Endothelial cell of umbilical vein (primary cell): ENCODE data around the gene SLC15A3. TPM values are rescaled to one million over a fixed set of nuclear protein-coding genes. Genes with fewer than 3 reads are reported as not detected.
A peak's percentile ranks its signal among the peaks of the same experiment; 100 is the strongest.

Experiments used
- BruUV-seq: library from RNA; stranded (reverse); fragments of 400-500 nt; replicated peaks from 2 replicates; lab custom pipeline; 2021; lab: Mats Ljungman, UMichigan
- CTCF ChIA-PET: fragments of 300-600, 350-600 bp; sonication (Branson Sonifier 250); formaldehyde crosslinking; loops from one replicate; lab custom pipeline; 2021; ENCODE audit warnings: antibody characterized with exemption, inconsistent platforms; lab: Charles Lee
- POLR2A ChIA-PET: fragments of 300-600, 350-600 bp; sonication (Branson Sonifier 250); formaldehyde crosslinking; loops from one replicate; lab custom pipeline; 2021; ENCODE audit warnings: antibody characterized with exemption, inconsistent platforms; lab: Charles Lee
- DNase-seq: peaks from one replicate; pipeline ENCODE4 v3.0.0-alpha.2; 2011; ENCODE audit warnings: low read depth, low spot score
- FAIRE-seq: peaks from 2 replicates; lab custom pipeline; 2011; peaks lifted over from hg19 to GRCh38; lab: Jason Lieb, UNC
- H2AFZ ChIP-seq: 2 replicates; pipeline ENCODE4 v1.6.0; 2012; ENCODE audit warnings: low read depth, low read length, control low read depth, inconsistent platforms
- H3K27ac ChIP-seq: 2 replicates; pipeline ENCODE4 v1.5.1; 2011; ENCODE audit warnings: low read depth, mild to moderate bottlenecking, control low read depth, low read length, moderate library complexity; ENCODE audit not compliant: insufficient read depth
- H3K27me3 ChIP-seq, 2 experiments: 2 replicates each; pipeline versions ENCODE4 v1.6.0 to v1.6.1; 2011; ENCODE audit warnings: low read length in 2 of 2, mixed read lengths in 1 of 2; ENCODE audit not compliant: control insufficient read depth in 2 of 2, insufficient read depth in 2 of 2
- H3K36me3 ChIP-seq, 2 experiments: 2 replicates in 1 of 2; 3 replicates in 1 of 2; pipeline ENCODE4 v1.5.1; 2011; ENCODE audit warnings: low read length in 2 of 2, mild to moderate bottlenecking in 1 of 2, moderate library complexity in 1 of 2; ENCODE audit not compliant: control insufficient read depth in 2 of 2, insufficient read depth in 2 of 2; ENCODE audit errors: extremely low read depth in 1 of 2
- H3K4me1 ChIP-seq: 3 replicates; pipeline ENCODE4 v1.5.1; 2011; ENCODE audit warnings: mild to moderate bottlenecking, low read length; ENCODE audit not compliant: control insufficient read depth, insufficient read depth; ENCODE audit errors: extremely low read depth
- H3K4me2 ChIP-seq: 2 replicates; pipeline ENCODE4 v1.6.1; 2011; ENCODE audit warnings: low read length, control low read depth, mixed read lengths; ENCODE audit not compliant: insufficient read depth
- H3K4me3 ChIP-seq, 3 experiments: fragments of 200-600 bp in 1 of 3; sonication (generic), shearing (Covaris generic) in 1 of 3; replicated peaks in 1 of 3; 2 replicates each; pipeline ENCODE4 v1.5.1; 2011 to 2016; ENCODE audit warnings: control low read depth in 3 of 3, low read length in 3 of 3, mild to moderate bottlenecking in 2 of 3, inconsistent platforms in 1 of 3, low read depth in 1 of 3, moderate library complexity in 1 of 3; ENCODE audit not compliant: insufficient read depth in 1 of 3
- H3K79me2 ChIP-seq: 2 replicates; pipeline ENCODE4 v1.6.0; 2012; ENCODE audit warnings: low read length, inconsistent platforms; ENCODE audit not compliant: control insufficient read depth, insufficient read depth
- H3K9ac ChIP-seq: replicated peaks from 2 replicates; pipeline ENCODE3; 2011; ENCODE audit warnings: low read length, control low read depth; ENCODE audit not compliant: insufficient read depth; ENCODE audit errors: extremely low read depth
- H3K9me1 ChIP-seq: replicated peaks from 3 replicates; pipeline ENCODE4 v1.6.0; 2011; ENCODE audit warnings: mild to moderate bottlenecking, low read length; ENCODE audit not compliant: control insufficient read depth, insufficient read depth; ENCODE audit errors: extremely low read depth
- H3K9me3 ChIP-seq: replicated peaks from 2 replicates; pipeline ENCODE4 v1.5.1; 2012; ENCODE audit warnings: low read length, inconsistent platforms; ENCODE audit not compliant: control insufficient read depth, insufficient read depth
- H4K20me1 ChIP-seq: replicated peaks from 2 replicates; pipeline ENCODE3; 2011; ENCODE audit warnings: mild to moderate bottlenecking, low read length; ENCODE audit not compliant: control insufficient read depth, insufficient read depth; ENCODE audit errors: extremely low read depth
- EZH2 ChIP-seq: IDR thresholded peaks from 2 replicates; pipeline ENCODE4 v1.6.1; 2012; ENCODE audit warnings: borderline replicate concordance, low read depth, mild to moderate bottlenecking, moderate library complexity, low read length, inconsistent platforms; ENCODE audit not compliant: severe bottlenecking
- FOS ChIP-seq: IDR thresholded peaks from 2 replicates; pipeline ENCODE4 v1.6.1; 2011; ENCODE audit warnings: mild to moderate bottlenecking, low read length, moderate library complexity, borderline replicate concordance; ENCODE audit not compliant: insufficient read depth
- GATA2 ChIP-seq: IDR thresholded peaks from 2 replicates; pipeline ENCODE4 v1.7.0; 2011; ENCODE audit warnings: low read depth, mild to moderate bottlenecking, moderate library complexity, mixed read lengths, low read length; ENCODE audit not compliant: insufficient read length, insufficient read depth
- JUN ChIP-seq: IDR thresholded peaks from 2 replicates; pipeline ENCODE4 v1.6.1; 2011; ENCODE audit warnings: borderline replicate concordance, low read depth; ENCODE audit not compliant: insufficient read length, insufficient read depth
- MYC ChIP-seq: IDR thresholded peaks from one replicate; pipeline ENCODE4 v1.6.1; 2011; ENCODE audit warnings: mild to moderate bottlenecking, low read depth, low read length
- POLR2A ChIP-seq: IDR thresholded peaks from 2 replicates; pipeline ENCODE4 v1.6.1; 2012; ENCODE audit warnings: low read depth, mild to moderate bottlenecking, control low read depth, low read length
- POLR2AphosphoS5 ChIP-seq: IDR thresholded peaks from 2 replicates; pipeline ENCODE4 v1.6.1; 2012; ENCODE audit warnings: low read depth, mild to moderate bottlenecking, control low read depth, low read length, moderate library complexity; ENCODE audit not compliant: insufficient read depth
- dilution Hi-C: fragments of 300-500 bp; cut with MboI; formaldehyde crosslinking; loops from one replicate; pipeline ENCODE4 v1.15.0; 2019; ENCODE audit warnings: low sequenced_read_pairs; ENCODE audit not compliant: extremely low pct_ligation_motif_present
- intact Hi-C: fragments of 100-400 bp; cut with micrococcal nuclease; formaldehyde crosslinking; loops from one replicate; pipeline ENCODE4 v1.10.0; 2022
- polyA plus RNA-seq, 4 experiments: library from polyadenylated mRNA; depleted of rRNA in 3 of 4; stranded (reverse) in 3 of 4; unstranded in 1 of 4; fragments of >200 nt; gene quantifications; 2 replicates each; pipeline versions ENCODE4 v1.2.1 to v1.2.3, GENCODE V29; 2011 to 2012; ENCODE audit warnings: missing spikeins in 1 of 4
- total RNA-seq: library from RNA; stranded (reverse); gene quantifications from 2 replicates; pipeline ENCODE4 v1.2.3, GENCODE V29; 2021
- TF ChIP-seq, protein P1 (sequence below), 2 donors: IDR thresholded peaks; 1 replicate in 1 of 2; 2 replicates in 1 of 2; pipeline ENCODE4 v1.5.1; 2011; ENCODE audit warnings: low read length in 2 of 2, mild to moderate bottlenecking in 2 of 2, moderate library complexity in 2 of 2, control low read depth in 1 of 2, inconsistent platforms in 1 of 2, low read depth in 1 of 2; ENCODE audit not compliant: insufficient read depth in 1 of 2; ENCODE audit errors: extremely low read depth in 1 of 2
- TF ChIP-seq, protein P2 (sequence below): IDR thresholded peaks from 2 replicates; pipeline ENCODE4 v1.6.1; 2011; ENCODE audit not compliant: insufficient read depth, insufficient read length

The SLC15A3 gene
- total and polyA plus RNA-seq, 2 donors (not counting 3 experiments of a cell fraction or from before 2014, with no cell fraction given): 3.3 to 4.4 TPM

DNA sequence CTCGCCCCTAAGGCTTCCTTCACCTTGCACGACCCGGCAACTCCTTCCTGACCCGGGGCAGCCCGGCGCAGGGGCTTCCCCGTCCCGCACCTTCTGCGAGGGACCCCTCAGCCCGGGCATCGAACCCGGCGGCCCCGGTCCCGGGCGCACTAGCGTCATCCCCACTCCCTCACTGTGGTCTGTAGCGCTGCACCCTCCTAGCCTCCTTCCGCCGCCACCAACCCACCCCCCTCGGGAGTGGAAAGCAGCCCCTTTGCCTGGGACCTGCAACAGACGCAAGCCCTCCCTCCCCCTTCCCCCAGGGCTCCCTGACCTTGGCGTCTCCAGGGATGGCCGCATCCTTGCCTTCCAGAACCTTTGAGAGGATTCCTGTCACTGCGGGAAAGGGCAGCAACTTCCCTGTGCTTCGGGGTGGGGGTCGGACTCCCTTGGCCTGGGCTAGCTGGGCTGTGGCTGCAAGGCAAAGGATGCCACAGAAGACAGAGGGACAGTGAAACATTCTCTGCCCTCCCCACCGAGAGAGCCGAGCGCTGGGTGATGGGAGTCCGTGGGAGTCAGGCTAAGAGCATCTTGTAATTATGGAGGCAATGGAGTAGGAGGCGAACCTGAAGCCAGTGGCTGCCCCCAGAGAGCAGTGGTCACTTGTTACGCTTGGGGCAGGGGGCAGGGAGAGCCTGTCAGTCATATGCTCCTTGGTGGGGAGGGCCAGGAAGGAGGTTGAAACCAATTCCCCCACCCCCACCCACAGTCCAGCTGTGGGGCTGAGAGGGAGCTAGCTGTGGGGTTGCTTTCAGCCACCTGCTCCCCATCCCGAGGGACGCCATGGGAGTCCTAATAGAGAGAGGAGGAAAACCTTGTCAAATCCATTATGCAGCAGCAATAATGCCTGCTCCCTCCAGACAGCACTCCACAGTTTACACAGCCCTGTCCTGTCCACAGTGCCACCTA is 26.8 kb downstream of the SLC15A3 start:
- Histone ChIP-seq H3K4me3 (peak overlapping the region; percentile 39 to 80 (median 44)), H3K9ac (peak overlapping the region; percentile 63), H2AFZ (peak overlapping the region; percentile 33), H3K4me1 (peaks cover 10% of the 10 kb centered on the region), H3K27ac (no peak overlapping the region), H3K4me2 (peak overlapping the region; percentile 47), H3K79me2 (no peaks in the 10 kb centered on the region), H3K27me3 (no peaks in the 10 kb centered on the region), H3K36me3 (peaks cover 7 to 35% of the 10 kb centered on the region in 2 experiments), H3K9me1 (no peaks in the 10 kb centered on the region), H4K20me1 (no peaks in the 10 kb centered on the region), H3K9me3 (no peaks in the 10 kb centered on the region)
- peak; percentile 26 for FAIRE-seq
- intact Hi-C loops: loop anchor here (1.0 kb wide), 1 partner anchor 10 kb away; no protein-coding TSS in a partner anchor
- DNase-seq: no peak
- TF ChIP-seq, protein P1, sequence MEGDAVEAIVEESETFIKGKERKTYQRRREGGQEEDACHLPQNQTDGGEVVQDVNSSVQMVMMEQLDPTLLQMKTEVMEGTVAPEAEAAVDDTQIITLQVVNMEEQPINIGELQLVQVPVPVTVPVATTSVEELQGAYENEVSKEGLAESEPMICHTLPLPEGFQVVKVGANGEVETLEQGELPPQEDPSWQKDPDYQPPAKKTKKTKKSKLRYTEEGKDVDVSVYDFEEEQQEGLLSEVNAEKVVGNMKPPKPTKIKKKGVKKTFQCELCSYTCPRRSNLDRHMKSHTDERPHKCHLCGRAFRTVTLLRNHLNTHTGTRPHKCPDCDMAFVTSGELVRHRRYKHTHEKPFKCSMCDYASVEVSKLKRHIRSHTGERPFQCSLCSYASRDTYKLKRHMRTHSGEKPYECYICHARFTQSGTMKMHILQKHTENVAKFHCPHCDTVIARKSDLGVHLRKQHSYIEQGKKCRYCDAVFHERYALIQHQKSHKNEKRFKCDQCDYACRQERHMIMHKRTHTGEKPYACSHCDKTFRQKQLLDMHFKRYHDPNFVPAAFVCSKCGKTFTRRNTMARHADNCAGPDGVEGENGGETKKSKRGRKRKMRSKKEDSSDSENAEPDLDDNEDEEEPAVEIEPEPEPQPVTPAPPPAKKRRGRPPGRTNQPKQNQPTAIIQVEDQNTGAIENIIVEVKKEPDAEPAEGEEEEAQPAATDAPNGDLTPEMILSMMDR (IDR thresholded peaks at IDR 0.05; ENCODE audit: extremely low read depth in 1 of 2, insufficient read depth in 1 of 2, low read depth in 1 of 2, low read length in 2 of 2): no peak
- TF ChIP-seq EZH2: no peak
- no peak for TF ChIP-seq MYC
- TF ChIP-seq GATA2: no peak
- TF ChIP-seq JUN: no peak
- no peak for TF ChIP-seq FOS
- TF ChIP-seq POLR2A: no peak
- TF ChIP-seq, protein P2, sequence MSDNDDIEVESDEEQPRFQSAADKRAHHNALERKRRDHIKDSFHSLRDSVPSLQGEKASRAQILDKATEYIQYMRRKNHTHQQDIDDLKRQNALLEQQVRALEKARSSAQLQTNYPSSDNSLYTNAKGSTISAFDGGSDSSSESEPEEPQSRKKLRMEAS: no peak
- TF ChIP-seq POLR2AphosphoS5: no peak
- dilution Hi-C loops: no loop called here
- no TSS peak for BruUV-seq
- CTCF ChIA-PET: interaction anchor here (1.0 kb wide), 1 partner anchor 83 kb away, joined by 3 read pairs; no protein-coding TSS in a partner anchor
- POLR2A ChIA-PET: interaction anchor here (0.6 kb wide), 1 partner anchor 15 kb away, joined by 3 read pairs; no protein-coding TSS in a partner anchor
